Vagina (tissue), 2 donors: ENCODE results near the gene USP12. TPM values are rescaled to one million over a fixed set of nuclear protein-coding genes. Genes with fewer than 3 reads are reported as not detected.

Source experiments
- DNase-seq, 2 donors: peaks; one replicate each; pipeline ENCODE4 v3.0.0-alpha.2; 2017; ENCODE audit errors: extremely low spot score in 2 of 2
- H3K27ac ChIP-seq: fragments of 200-600 bp; sonication (generic); one replicate; pipeline ENCODE4 v1.5.1; 2019
- H3K27me3 ChIP-seq: fragments of 200-600 bp; sonication (generic); one replicate; pipeline ENCODE4 v1.5.1; 2019
- H3K36me3 ChIP-seq, 2 donors: fragments of 200-600 bp; sonication (generic); one replicate each; pipeline ENCODE4 v1.5.1; 2017 to 2019
- H3K4me1 ChIP-seq: fragments of 200-600 bp; sonication (generic); one replicate; pipeline ENCODE4 v1.5.1; 2019
- H3K4me3 ChIP-seq, 2 donors: fragments of 200-600 bp; sonication (generic); 1 replicate in 1 of 2; 2 replicates in 1 of 2; pipeline ENCODE4 v1.5.1; 2016 to 2019
- H3K9me3 ChIP-seq: fragments of 200-600 bp; sonication (generic); one replicate; pipeline ENCODE4 v1.5.1; 2019
- POLR2A ChIP-seq, 2 donors: fragments of 450-650 bp; IDR thresholded peaks; one replicate each; pipeline ENCODE4 v1.6.1; 2017; ENCODE audit warnings: antibody characterized with exemption in 2 of 2, mild to moderate bottlenecking in 2 of 2, moderate library complexity in 2 of 2
- POLR2AphosphoS5 ChIP-seq, 2 donors: sonication (generic); formaldehyde crosslinking; IDR thresholded peaks; one replicate each; pipeline ENCODE4 v1.9.0; 2017; ENCODE audit warnings: antibody characterized with exemption in 2 of 2, mild to moderate bottlenecking in 2 of 2, low read depth in 1 of 2; ENCODE audit not compliant: insufficient read depth in 1 of 2
- intact Hi-C: fragments of 100-400 bp; cut with DNase I; formaldehyde crosslinking; loops from one replicate; pipeline ENCODE4 v1.15.1; 2023
- total RNA-seq: library from RNA; depleted of rRNA; stranded (reverse); fragments of >200 nt; gene quantifications from one replicate; pipeline ENCODE4 v1.2.3, GENCODE V29; 2016
- TF ChIP-seq, protein P1 (sequence below), 3 experiments: fragments of 450-650 bp in 2 of 3; fragments of 200-600 bp in 1 of 3; sonication (generic) in 1 of 3; IDR thresholded peaks; one replicate each; pipeline ENCODE4 v1.5.1; 2017 to 2019; ENCODE audit warnings: antibody characterized with exemption in 3 of 3, mild to moderate bottlenecking in 2 of 3, moderate library complexity in 2 of 3

Gene USP12
- total RNA-seq, 1 donor from 2014 or later = 20.9 TPM

- Histone ChIP-seq H3K27me3 (no peaks in the 10 kb centered on the region), H3K4me1 (no peaks in the 10 kb centered on the region), H3K4me3 (no peak overlapping the region), H3K36me3 (no peaks in the 10 kb centered on the region), H3K27ac (no peak overlapping the region), H3K9me3 (no peaks in the 10 kb centered on the region)
- TF ChIP-seq POLR2A (IDR thresholded peaks at IDR 0.05) (no peak), POLR2AphosphoS5 (IDR thresholded peaks at IDR 0.05; ENCODE audit: insufficient read depth in 1 of 2, low read depth in 1 of 2) (no peak)
- TF ChIP-seq, protein P1, sequence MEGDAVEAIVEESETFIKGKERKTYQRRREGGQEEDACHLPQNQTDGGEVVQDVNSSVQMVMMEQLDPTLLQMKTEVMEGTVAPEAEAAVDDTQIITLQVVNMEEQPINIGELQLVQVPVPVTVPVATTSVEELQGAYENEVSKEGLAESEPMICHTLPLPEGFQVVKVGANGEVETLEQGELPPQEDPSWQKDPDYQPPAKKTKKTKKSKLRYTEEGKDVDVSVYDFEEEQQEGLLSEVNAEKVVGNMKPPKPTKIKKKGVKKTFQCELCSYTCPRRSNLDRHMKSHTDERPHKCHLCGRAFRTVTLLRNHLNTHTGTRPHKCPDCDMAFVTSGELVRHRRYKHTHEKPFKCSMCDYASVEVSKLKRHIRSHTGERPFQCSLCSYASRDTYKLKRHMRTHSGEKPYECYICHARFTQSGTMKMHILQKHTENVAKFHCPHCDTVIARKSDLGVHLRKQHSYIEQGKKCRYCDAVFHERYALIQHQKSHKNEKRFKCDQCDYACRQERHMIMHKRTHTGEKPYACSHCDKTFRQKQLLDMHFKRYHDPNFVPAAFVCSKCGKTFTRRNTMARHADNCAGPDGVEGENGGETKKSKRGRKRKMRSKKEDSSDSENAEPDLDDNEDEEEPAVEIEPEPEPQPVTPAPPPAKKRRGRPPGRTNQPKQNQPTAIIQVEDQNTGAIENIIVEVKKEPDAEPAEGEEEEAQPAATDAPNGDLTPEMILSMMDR (IDR thresholded peaks at IDR 0.05) = no peak
- intact Hi-C loops = no loop called here
- DNase-seq = no peak
Observed at GRCh38 chr13:27088619-27089018, 83.0 kb downstream of the USP12 start.

GRCh38 chr13:27086599-27087265 lies 84.9 kb downstream of the USP12 start:
- Histone ChIP-seq H3K4me3 (no peak overlapping the region), H3K27me3 (no peaks in the 10 kb centered on the region), H3K9me3 (no peaks in the 10 kb centered on the region), H3K36me3 (no peaks in the 10 kb centered on the region), H3K27ac (no peak overlapping the region), H3K4me1 (no peaks in the 10 kb centered on the region)
- intact Hi-C loops = no loop called here
- TF ChIP-seq POLR2A (IDR thresholded peaks at IDR 0.05) (no peak), POLR2AphosphoS5 (IDR thresholded peaks at IDR 0.05; ENCODE audit: insufficient read depth in 1 of 2, low read depth in 1 of 2) (no peak)
- TF ChIP-seq, protein P1 (IDR thresholded peaks at IDR 0.05) = no peak
- DNase-seq = no peak

GRCh38 chr13:27083183-27083582 lies 88.4 kb downstream of the USP12 start:
- Histone ChIP-seq H3K9me3 (no peaks in the 10 kb centered on the region), H3K36me3 (no peaks in the 10 kb centered on the region), H3K27ac (no peak overlapping the region), H3K27me3 (no peaks in the 10 kb centered on the region), H3K4me3 (no peak overlapping the region), H3K4me1 (peaks cover 13% of the 10 kb centered on the region)
- intact Hi-C loops = no loop called here
- TF ChIP-seq POLR2A (IDR thresholded peaks at IDR 0.05) = no peak
- TF ChIP-seq, protein P1 (IDR thresholded peaks at IDR 0.05) = no peak
- no peak for TF ChIP-seq POLR2AphosphoS5 (IDR thresholded peaks at IDR 0.05; ENCODE audit: insufficient read depth in 1 of 2, low read depth in 1 of 2)
- DNase-seq = no peak

- Histone ChIP-seq H3K4me3 (no peak overlapping the region), H3K27me3 (no peaks in the 10 kb centered on the region), H3K36me3 (no peaks in the 10 kb centered on the region), H3K4me1 (peaks cover 22% of the 10 kb centered on the region), H3K27ac (no peak overlapping the region), H3K9me3 (no peaks in the 10 kb centered on the region)
- no peak for DNase-seq
- TF ChIP-seq POLR2A (IDR thresholded peaks at IDR 0.05) = no peak
- TF ChIP-seq, protein P1 (IDR thresholded peaks at IDR 0.05) = no peak
- no peak for TF ChIP-seq POLR2AphosphoS5 (IDR thresholded peaks at IDR 0.05; ENCODE audit: insufficient read depth in 1 of 2, low read depth in 1 of 2)
- intact Hi-C loops = no loop called here
Observed at GRCh38 chr13:27081893-27082679, 89.5 kb downstream of the USP12 start.
